PC-9 (cell line): Measurements from ENCODE around the gene MOB3C.

Source experiments
- CTCF ChIP-seq: fragments of 200-600 bp; sonication (generic); conservative IDR thresholded peaks from 2 replicates; pipeline ENCODE4 v1.6.1; 2017; ENCODE audit warnings: mixed run types, antibody characterized with exemption, mild to moderate bottlenecking, moderate library complexity
- EZH2 ChIP-seq: fragments of 200-600 bp; sonication (generic); IDR thresholded peaks from 2 replicates; pipeline ENCODE4 v1.8.0; 2017; ENCODE audit warnings: antibody characterized with exemption, low read depth

GRCh38 chr1:46580140-46580903 is 36.3 kb downstream of the MOB3C start:
- TF ChIP-seq CTCF: no peak
- no peak for TF ChIP-seq EZH2
